Measurements from ENCODE around the gene RAD54L.

The RAD54L gene

DNA sequence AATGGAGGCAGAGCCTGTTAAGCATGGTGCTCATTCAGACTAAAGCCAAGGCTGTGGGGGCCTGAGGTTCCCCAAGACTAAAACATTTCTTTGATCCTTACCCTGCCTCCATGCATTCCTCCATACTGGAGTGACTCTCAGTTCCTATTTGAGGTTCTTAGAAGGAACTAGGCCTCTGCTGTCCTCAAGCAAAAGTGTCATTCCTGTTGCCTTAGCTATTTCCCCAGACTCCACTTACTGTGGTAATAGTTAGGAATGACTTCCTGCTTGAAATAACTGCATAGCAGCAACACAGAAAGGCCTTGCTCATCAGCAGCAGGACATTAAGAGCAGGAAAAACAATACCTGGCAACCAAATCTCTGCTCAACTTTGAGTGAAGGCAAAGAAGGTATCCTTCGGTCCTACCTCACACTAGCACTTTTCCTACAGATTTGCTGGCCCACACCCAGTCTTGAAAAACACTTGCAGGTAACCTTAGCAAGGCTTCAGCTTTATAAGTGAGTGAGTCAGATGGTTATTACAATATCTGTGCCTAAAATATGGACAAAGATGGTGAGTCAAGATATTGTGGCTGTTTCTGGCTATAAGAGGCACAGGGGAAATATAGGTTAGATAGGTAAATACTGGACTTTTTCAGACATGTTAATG, 41.0 kb downstream of the RAD54L start:
- Mint-ChIP-seq H3K27me3 (no peaks in the 10 kb centered on the region), H3K4me1 (peaks cover 10% of the 10 kb centered on the region), H3K4me3 (no peak overlapping the region), H3K9me3 (no peaks in the 10 kb centered on the region), H3K36me3 (ENCODE audit: low read depth) (peaks cover 32% of the 10 kb centered on the region), H3K27ac (peak overlapping the region; percentile 15)
- ATAC-seq (no peak), DNase-seq (no peak)

DNA sequence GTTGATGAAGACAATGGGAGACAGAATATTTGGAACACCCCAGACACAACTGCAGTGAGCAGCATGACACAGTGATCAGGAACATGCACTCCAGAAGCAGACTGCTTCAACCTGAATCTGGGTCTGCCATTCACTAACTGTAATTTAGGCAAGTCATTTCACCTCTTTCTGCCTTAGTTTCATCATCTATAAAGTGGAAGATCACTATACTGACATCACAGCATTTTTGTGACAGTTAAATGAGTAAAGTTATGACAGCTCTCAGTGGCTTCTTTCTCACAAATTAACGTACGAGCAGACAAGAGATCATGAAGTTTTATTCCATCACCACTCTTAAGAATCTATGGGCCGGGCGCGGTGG, 41.6 kb downstream of the RAD54L start:
- H3K27ac Mint-ChIP-seq = no peak overlapping the region
- peaks cover 34% of the 10 kb centered on the region for H3K36me3 Mint-ChIP-seq (ENCODE audit: low read depth)
- no peaks in the 10 kb centered on the region for H3K27me3 Mint-ChIP-seq
- H3K4me3 Mint-ChIP-seq = no peak overlapping the region
- H3K9me3 Mint-ChIP-seq = no peaks in the 10 kb centered on the region
- peaks cover 10% of the 10 kb centered on the region for H3K4me1 Mint-ChIP-seq
- ATAC-seq (no peak), DNase-seq (no peak)

DNA sequence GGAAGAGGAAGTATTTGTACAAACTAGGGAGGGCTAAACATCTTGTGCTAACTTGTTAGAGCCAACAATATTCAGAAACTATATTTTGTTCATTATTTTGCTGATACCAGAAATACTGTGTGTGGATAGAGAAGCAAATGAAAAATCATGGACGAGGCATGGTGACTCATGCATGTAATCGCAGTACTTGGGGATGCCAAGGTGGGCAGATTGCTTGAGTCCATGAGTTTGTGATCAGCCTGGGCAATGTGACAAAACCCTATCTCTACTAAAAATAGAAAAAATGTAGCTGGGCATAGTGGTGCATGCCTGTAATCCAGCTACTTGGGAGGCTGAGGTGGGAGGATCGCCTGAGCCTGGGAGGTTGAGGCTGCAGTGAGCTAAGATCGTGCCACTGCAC, 42.4 kb downstream of the RAD54L start:
- DNase-seq = no peak
- H3K36me3 Mint-ChIP-seq (ENCODE audit: low read depth) = peaks cover 29% of the 10 kb centered on the region
- peaks cover 10% of the 10 kb centered on the region for H3K4me1 Mint-ChIP-seq
- no peaks in the 10 kb centered on the region for H3K27me3 Mint-ChIP-seq
- no peak overlapping the region for H3K4me3 Mint-ChIP-seq
- no peaks in the 10 kb centered on the region for H3K9me3 Mint-ChIP-seq
- no peak for ATAC-seq
- H3K27ac Mint-ChIP-seq = no peak overlapping the region

DNA sequence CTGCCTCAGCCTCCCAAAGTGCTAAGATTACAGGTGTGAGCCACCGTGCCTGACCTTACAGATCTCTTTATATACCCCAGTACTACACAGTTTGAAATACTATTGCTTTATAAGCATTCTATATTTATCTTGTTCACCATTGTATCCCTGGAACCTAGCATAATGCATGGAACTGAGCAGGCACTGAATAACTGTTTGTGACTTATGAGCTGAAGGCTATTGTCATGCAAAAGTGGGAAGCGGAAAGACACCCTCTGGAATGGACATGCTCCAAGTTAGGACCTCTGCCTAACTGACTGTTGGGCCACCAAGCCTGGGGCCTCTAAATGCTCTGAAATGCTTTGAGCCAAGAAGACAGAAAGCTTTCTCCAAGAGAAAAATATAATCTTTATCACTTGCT, 47.7 kb downstream of the RAD54L start:
- no peaks in the 10 kb centered on the region for H3K9me3 Mint-ChIP-seq
- no peak for DNase-seq
- ATAC-seq = no peak
- H3K36me3 Mint-ChIP-seq (ENCODE audit: low read depth) = peaks cover 34% of the 10 kb centered on the region
- H3K27me3 Mint-ChIP-seq = no peaks in the 10 kb centered on the region
- H3K4me3 Mint-ChIP-seq = no peak overlapping the region
- no peak overlapping the region for H3K27ac Mint-ChIP-seq
- H3K4me1 Mint-ChIP-seq = peaks cover under 1% of the 10 kb centered on the region

DNA sequence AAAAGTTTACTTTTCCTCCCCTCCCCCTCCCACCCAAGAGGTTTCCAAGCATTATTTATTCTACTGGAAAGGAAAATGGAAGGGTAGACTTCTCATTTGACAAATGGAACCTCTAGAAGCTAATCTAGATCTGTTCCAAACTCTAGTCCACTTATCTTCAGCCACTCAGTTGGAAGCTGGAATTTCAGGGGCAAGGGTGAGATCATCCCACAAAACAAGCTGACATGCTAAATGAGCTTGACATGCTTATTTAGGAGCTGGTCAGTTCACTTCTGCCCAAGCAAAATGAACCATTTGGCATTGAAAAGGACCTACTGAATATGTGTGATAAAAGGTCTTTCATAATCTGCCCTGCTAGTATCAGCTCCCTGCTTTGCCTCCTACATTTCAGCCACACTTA, 50.8 kb downstream of the RAD54L start:
- ATAC-seq = no peak
- Mint-ChIP-seq H3K4me3 (no peak overlapping the region), H3K36me3 (ENCODE audit: low read depth) (peaks cover 30% of the 10 kb centered on the region), H3K27me3 (no peaks in the 10 kb centered on the region), H3K4me1 (peaks cover 14% of the 10 kb centered on the region), H3K27ac (no peak overlapping the region), H3K9me3 (no peaks in the 10 kb centered on the region)
- no peak for DNase-seq

DNA sequence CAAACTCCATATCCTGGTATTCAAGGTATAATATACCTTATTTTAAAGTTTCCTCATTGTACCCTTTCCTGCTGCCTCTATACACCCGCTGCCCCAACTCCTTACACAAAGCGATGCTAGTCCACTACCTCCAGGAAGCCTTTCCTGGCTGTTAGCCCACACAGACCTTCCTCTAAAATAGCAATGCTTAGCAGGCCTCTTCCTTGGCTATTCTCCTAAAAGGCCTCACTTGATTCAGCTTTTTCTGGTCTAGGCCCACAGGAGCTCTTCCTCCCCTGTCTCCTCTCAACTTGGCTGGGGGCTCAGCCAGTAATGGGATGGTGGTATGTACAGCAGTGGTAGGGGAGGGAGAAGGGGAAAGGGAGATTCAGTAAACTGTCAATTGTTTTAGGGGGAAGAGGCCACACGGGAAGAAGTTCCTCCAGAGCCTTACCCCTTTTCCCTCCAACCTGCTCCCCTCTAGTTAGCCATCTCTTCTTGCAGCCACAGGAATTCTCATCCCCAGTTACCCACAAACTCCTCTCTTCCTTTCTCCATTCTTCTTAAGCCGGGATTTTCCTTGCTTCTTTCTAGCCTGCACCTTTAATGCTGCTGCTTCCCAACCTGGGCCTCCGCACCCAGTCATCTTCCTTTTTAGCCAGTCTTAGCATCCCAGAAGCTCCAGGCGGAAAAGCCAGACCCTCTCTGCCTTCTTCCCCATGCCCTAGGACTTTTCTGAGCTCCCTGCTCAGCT, 53.3 kb downstream of the RAD54L start:
- Mint-ChIP-seq H3K27me3 (no peaks in the 10 kb centered on the region), H3K9me3 (no peaks in the 10 kb centered on the region)
- no peak for ATAC-seq

DNA sequence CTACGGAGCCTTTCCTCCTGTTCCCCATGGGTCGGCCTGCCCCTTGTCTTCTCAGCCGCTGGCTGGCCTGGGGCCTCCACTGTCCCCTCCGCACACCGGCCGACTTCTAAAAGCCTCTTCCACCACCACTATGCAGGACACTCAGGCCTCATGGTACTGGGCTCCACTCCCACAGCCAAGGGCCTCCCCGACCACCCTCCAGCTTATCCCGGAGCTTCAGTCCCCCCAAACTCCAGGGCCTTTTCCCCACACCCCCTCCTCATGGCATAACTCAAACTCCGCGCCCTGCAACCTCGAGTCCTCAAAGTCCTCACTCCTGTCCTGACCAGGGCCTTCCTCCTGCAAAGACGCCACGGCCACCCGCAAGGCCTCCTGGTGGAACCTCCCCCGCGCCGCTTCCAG, 53.8 kb downstream of the RAD54L start:
- peaks cover 36% of the 10 kb centered on the region for H3K36me3 Mint-ChIP-seq (ENCODE audit: low read depth)
- no peaks in the 10 kb centered on the region for H3K9me3 Mint-ChIP-seq
- H3K27me3 Mint-ChIP-seq = no peaks in the 10 kb centered on the region
- peaks cover 35% of the 10 kb centered on the region for H3K4me1 Mint-ChIP-seq
- no peak for ATAC-seq
- H3K27ac Mint-ChIP-seq = peak overlapping the region; percentile 99
- H3K4me3 Mint-ChIP-seq = peak overlapping the region; percentile 96
- no peak for DNase-seq

More for the DNA sequence above, 53.3 kb downstream of the RAD54L start:
- DNase-seq = no peak
- Mint-ChIP-seq H3K4me1 (peaks cover 30% of the 10 kb centered on the region), H3K36me3 (ENCODE audit: low read depth) (peaks cover 36% of the 10 kb centered on the region), H3K4me3 (peak overlapping the region; percentile 96), H3K27ac (peak overlapping the region; percentile 99)

DNA sequence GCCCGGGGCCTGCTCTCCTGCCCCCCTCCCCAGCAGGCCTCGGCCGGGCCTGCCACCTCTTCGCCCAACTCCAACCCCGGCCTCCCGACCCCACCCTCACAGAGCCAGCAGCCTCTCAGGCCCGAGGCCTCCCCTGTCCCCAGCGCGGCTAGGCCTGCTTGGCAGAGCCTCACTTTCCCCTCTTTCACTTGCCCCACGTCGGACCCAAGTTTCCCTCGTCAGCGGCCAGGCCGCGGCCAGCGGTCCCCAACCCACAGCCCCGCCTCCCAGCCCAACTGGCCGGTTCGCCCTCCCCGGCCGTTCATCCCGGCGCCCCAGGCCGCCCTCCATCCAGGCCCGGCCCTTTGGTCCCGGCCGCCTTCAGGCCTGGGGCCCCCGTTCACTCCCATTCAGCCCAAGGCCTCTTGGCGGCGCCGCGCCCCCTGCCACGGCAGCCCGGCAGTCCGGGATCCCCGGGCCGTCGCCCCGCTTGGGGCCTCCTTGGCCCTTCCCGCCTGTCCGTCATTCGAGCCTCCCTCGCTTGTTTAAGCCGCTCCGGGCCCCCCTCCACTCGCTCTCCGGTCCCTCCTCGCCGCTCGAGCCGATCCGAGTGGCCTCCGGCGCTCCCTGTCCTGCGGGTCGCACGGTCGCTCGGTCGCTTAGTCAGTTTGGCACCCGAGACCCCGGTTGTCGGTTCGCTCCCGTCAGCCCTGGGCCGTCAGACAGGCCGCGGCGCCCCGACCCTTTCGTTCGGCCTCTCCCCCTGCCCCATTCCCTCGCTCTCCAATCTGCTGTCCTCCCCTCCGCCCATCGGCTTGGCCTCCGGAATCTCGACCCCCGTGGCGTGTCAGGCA, 54.5 kb downstream of the RAD54L start:
- H3K27ac Mint-ChIP-seq = peak overlapping the region; percentile 99
- peak overlapping the region; percentile 96 for H3K4me3 Mint-ChIP-seq
- peaks cover 35% of the 10 kb centered on the region for H3K36me3 Mint-ChIP-seq (ENCODE audit: low read depth)
- H3K9me3 Mint-ChIP-seq = no peaks in the 10 kb centered on the region
- H3K27me3 Mint-ChIP-seq = no peaks in the 10 kb centered on the region
- DNase-seq = peak; percentile 64
- peaks cover 42% of the 10 kb centered on the region for H3K4me1 Mint-ChIP-seq
- ATAC-seq = peak; percentile 50

DNA sequence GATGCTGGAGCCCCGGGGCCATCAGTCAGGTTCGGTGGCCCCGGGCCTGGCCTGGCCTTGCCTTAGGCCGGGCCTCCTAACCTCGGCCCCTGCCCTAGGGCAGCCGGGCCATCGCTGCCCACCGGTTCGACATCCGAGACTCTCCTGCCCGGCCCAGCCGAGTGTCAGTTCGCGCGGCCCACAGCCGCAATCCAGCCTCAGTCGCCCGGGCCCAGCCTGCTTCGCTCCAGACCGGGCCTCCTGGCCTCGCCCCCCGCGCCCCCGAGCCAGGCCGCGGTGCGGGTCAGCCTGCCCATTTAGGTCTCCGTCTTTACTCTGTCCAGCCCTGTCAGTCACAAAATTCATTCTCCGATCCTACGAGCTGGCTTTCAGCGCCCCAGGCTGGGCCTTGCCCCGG, 55.1 kb downstream of the RAD54L start:
- no peaks in the 10 kb centered on the region for H3K9me3 Mint-ChIP-seq
- H3K36me3 Mint-ChIP-seq (ENCODE audit: low read depth) = peaks cover 32% of the 10 kb centered on the region
- H3K27ac Mint-ChIP-seq = peak overlapping the region; percentile 99
- peaks cover 47% of the 10 kb centered on the region for H3K4me1 Mint-ChIP-seq
- H3K27me3 Mint-ChIP-seq = no peaks in the 10 kb centered on the region
- peak overlapping the region; percentile 96 for H3K4me3 Mint-ChIP-seq
- ATAC-seq = peak; percentile 2
- peak; percentile 36 for DNase-seq

DNA sequence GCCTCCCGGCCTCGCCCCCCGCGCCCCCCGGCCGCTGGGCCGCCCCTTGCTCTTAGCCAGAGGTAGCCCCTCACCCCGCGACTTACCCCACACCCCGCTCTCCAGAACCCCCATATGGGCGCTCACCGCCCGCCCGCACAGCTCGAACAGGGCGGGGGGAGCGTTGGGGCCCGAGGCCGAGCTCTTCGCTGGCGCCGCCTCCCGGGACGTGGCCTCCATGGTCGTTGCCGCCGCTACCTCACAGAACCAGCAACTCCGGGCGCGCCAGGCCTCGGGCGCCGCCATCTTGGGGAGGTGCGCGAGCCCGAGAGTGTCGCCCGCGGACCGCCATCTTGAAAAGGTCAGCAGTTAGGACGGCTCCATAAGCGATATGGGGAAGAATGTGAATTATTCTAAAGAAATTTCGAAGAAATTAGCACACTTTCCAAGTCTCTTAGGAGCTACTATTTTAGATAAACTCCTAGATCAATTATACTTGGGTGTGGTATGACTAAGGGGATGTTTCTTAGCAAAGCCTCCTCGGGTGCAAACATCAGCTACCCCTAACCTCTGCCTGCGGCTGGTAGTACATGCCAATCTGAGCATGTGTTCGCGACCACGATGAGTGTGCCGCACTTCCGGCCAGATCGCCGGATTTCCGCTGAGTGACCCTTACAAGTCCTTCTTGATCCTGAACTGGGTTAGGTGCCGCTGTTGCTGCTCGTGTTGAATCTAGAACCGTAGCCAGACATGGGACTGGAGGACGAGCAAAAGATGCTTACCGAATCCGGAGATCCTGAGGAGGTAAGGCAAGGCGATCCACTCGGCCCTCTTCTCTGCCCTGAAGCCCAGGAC, 55.7 kb downstream of the RAD54L start, which contains the start of the genes LRRC41 and UQCRH:
Gene LRRC41 (minus strand): TSS at position 579 of the 834 bp plus-strand sequence. CDS start 294 bp downstream, at position 285.
Gene UQCRH (plus strand): TSS at position 661 of the 834 bp plus-strand sequence. CDS start 69 bp downstream, at position 730.
- no peaks in the 10 kb centered on the region for H3K9me3 Mint-ChIP-seq
- peaks cover 53% of the 10 kb centered on the region for H3K4me1 Mint-ChIP-seq
- peak within 1 kb of the TSS; percentile 99 for H3K27ac Mint-ChIP-seq
- peak within 1 kb of the TSS; percentile 96 for H3K4me3 Mint-ChIP-seq
- peak; percentile 93 for DNase-seq
- no peaks in the 10 kb centered on the region for H3K27me3 Mint-ChIP-seq
- H3K36me3 Mint-ChIP-seq (ENCODE audit: low read depth) = peaks cover 33% of the 10 kb centered on the region
- peak; percentile 83 for ATAC-seq

DNA sequence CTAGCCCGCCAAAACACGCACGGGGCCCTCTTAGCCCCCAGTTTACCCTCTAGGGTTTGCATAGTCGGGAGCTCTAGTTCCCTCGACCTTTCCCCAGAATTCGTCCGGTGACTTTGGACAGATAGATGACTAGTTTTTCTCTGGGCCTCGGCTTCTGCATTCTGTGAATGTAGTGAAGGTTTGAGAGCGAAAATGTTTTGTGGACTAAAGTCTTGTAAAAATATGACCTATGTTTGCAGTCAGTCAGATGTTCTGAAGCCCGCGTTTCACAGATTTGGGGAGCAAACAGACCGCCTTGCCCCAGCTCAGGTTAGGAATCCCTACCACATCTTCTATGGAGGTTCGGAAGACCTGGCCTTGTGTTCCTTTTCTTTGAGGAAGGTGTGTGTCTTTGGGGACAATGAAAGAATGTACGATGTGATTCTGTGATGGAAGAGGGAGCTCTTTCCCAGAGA, 56.3 kb downstream of the RAD54L start:
- peak overlapping the region; percentile 96 for H3K4me3 Mint-ChIP-seq
- peaks cover 38% of the 10 kb centered on the region for H3K36me3 Mint-ChIP-seq (ENCODE audit: low read depth)
- H3K27ac Mint-ChIP-seq = peak overlapping the region; percentile 99
- H3K9me3 Mint-ChIP-seq = no peaks in the 10 kb centered on the region
- ATAC-seq (peak; percentile 11), DNase-seq (no peak)
- peaks cover 53% of the 10 kb centered on the region for H3K4me1 Mint-ChIP-seq
- no peaks in the 10 kb centered on the region for H3K27me3 Mint-ChIP-seq

DNA sequence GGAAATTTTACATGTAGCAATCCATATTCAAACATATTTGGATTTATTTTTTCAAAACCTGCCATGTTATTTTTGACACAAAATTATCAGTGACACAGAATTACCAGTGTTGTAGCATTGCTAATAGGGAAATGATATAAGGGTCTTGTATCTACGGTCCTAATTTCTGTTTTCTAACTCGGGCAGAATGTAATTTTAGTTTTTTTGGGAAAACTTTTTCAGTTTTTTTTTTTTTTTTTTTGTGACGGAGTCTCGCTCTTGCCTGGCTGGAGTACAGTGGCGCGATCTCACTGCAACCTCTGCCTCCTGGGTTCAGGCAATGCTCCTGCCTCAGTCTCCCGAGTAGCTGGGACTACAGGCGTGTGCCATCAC, 58.6 kb downstream of the RAD54L start:
- Mint-ChIP-seq H3K9me3 (no peaks in the 10 kb centered on the region), H3K4me1 (peaks cover 44% of the 10 kb centered on the region), H3K27ac (no peak overlapping the region), H3K36me3 (ENCODE audit: low read depth) (peaks cover 46% of the 10 kb centered on the region), H3K27me3 (no peaks in the 10 kb centered on the region), H3K4me3 (peak overlapping the region; percentile 61)
- DNase-seq (no peak), ATAC-seq (no peak)

DNA sequence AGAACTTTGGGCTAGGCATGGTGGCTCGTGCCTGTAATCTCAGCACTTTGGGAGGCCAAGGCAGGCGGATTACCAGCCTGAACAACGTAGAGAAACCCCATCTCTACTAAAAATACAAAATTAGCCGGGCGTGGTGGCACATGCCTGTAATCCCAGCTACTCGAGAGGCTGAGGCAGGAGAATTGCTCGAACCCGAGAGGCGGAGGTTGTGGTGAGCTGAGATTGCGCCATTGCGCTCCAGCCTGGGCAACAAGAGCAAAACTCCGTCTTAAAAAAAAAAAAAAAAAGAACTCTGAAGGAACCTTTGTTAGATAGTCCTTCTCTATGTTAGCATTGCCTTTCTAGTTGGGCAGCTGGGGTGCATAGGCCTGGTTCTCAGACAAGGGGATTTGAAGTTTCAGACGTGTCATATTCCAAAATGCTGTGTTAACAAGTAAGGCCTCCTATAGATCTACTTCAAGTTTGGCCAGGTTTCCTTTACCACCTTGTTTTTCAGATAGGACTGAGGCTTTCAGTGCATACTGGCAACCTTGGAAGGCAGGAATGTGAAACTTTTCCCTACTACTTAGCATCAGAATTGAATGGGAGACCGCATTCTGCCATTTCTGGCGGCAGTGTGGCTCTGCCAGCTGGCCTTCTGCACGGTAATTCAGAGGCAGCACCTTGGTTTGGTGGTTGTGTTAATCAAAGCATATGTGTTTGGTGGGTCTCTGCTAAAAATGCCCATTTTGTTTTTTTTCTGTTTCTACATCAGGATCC, 62.0 kb downstream of the RAD54L start:
- no peak for ATAC-seq
- Mint-ChIP-seq H3K4me1 (peaks cover 32% of the 10 kb centered on the region), H3K27ac (no peak overlapping the region)

More for the DNA sequence above, 62.0 kb downstream of the RAD54L start:
- Mint-ChIP-seq H3K27me3 (no peaks in the 10 kb centered on the region), H3K36me3 (ENCODE audit: low read depth) (peaks cover 55% of the 10 kb centered on the region), H3K4me3 (no peak overlapping the region), H3K9me3 (no peaks in the 10 kb centered on the region)
- no peak for DNase-seq
